Thoracic aorta (tissue), 2 donors: ENCODE measurements around the gene GNAL. TPM values are rescaled to one million over a fixed set of nuclear protein-coding genes. Genes with fewer than 3 reads are reported as not detected.
A peak's percentile ranks its signal among the peaks of the same experiment; 100 is the strongest.

ENCODE experiments used
- ATAC-seq: fragments of 150-250 bp; one replicate; pipeline ENCODE4 v1.8.0; 2017; ENCODE audit warnings: low read depth; ENCODE audit not compliant: insufficient number of reproducible peaks, low FRiP score
- DNase-seq: peaks from one replicate; pipeline ENCODE4 v3.0.0-alpha.2; 2020; ENCODE audit warnings: low spot score
- H3K27ac ChIP-seq, 2 donors: fragments of 200-600 bp; sonication (generic); 1 replicate in 1 of 2; 2 replicates in 1 of 2; pipeline ENCODE4 v1.5.1; 2016; ENCODE audit warnings: mild to moderate bottlenecking in 2 of 2, moderate library complexity in 2 of 2
- H3K27me3 ChIP-seq: fragments of 200-600 bp; sonication (generic); replicated peaks from 2 replicates; pipeline ENCODE4 v1.6.0; 2016; ENCODE audit warnings: mild to moderate bottlenecking; ENCODE audit not compliant: insufficient read depth
- H3K36me3 ChIP-seq: fragments of 200-600 bp; sonication (generic); one replicate; pipeline ENCODE4 v1.5.1; 2016
- H3K4me1 ChIP-seq, 2 donors: fragments of 200-600 bp; sonication (generic); 1 replicate in 1 of 2; 2 replicates in 1 of 2; pipeline versions ENCODE4 v1.5.1 to v1.6.0; 2016; ENCODE audit warnings: low read depth in 2 of 2, mild to moderate bottlenecking in 1 of 2; ENCODE audit not compliant: control insufficient read depth in 1 of 2
- H3K4me3 ChIP-seq: fragments of 200-600 bp; sonication (generic); 2 replicates; pipeline ENCODE4 v1.5.1; 2016; ENCODE audit warnings: mild to moderate bottlenecking
- H3K9me3 ChIP-seq: fragments of 200-600 bp; sonication (generic); 2 replicates; pipeline ENCODE4 v1.5.1; 2016
- total RNA-seq, 2 donors: library from RNA; depleted of rRNA; stranded (reverse); fragments of >200 nt; gene quantifications; one replicate each; pipeline versions ENCODE4 v1.1.0 to v1.2.3, GENCODE V29; 2016
- TF ChIP-seq, protein P1 (sequence below): fragments of 200-600 bp; sonication (generic); IDR thresholded peaks from one replicate; pipeline ENCODE4 v1.5.1; 2019; ENCODE audit warnings: antibody characterized with exemption

The GNAL gene
- total RNA-seq, 2 donors from 2014 or later, result 4.2 to 20.4 TPM

GRCh38 chr18:11729556-11729955 is 40.5 kb downstream of the GNAL start:
- ATAC-seq, result no peak
- TF ChIP-seq, protein P1, sequence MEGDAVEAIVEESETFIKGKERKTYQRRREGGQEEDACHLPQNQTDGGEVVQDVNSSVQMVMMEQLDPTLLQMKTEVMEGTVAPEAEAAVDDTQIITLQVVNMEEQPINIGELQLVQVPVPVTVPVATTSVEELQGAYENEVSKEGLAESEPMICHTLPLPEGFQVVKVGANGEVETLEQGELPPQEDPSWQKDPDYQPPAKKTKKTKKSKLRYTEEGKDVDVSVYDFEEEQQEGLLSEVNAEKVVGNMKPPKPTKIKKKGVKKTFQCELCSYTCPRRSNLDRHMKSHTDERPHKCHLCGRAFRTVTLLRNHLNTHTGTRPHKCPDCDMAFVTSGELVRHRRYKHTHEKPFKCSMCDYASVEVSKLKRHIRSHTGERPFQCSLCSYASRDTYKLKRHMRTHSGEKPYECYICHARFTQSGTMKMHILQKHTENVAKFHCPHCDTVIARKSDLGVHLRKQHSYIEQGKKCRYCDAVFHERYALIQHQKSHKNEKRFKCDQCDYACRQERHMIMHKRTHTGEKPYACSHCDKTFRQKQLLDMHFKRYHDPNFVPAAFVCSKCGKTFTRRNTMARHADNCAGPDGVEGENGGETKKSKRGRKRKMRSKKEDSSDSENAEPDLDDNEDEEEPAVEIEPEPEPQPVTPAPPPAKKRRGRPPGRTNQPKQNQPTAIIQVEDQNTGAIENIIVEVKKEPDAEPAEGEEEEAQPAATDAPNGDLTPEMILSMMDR, result no peak
- Histone ChIP-seq H3K27me3 (no peaks in the 10 kb centered on the region), H3K36me3 (no peaks in the 10 kb centered on the region), H3K4me1 (no peaks in the 10 kb centered on the region), H3K4me3 (no peak overlapping the region), H3K9me3 (no peaks in the 10 kb centered on the region), H3K27ac (no peak overlapping the region)
- no peak for DNase-seq

DNA sequence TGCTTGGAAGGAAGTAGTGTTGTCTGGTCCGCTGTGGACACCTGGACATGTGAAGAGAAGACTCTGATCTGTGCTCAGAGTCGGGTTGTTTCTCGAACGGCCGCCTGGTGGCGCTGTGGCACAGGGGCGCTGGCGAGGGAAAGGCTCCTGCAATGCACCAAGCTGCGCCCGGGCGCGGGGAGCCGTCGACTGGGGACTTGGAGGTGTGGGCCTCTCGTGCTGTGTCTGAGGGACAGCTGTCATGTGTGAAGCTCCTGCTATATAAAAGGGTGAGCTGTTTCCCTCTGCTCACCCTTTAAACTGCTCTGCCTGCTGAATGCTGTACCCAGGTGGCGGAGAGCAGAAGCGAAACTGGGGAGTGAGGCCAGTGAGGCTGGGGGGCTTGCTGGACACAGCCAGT is 44.0 kb downstream of the GNAL start:
- no peak overlapping the region for H3K27ac ChIP-seq
- H3K4me1 ChIP-seq, result no peaks in the 10 kb centered on the region
- DNase-seq (no peak), ATAC-seq (peak; percentile 79)
- peak overlapping the region; percentile 64 for H3K4me3 ChIP-seq
- H3K9me3 ChIP-seq, result no peaks in the 10 kb centered on the region
- no peaks in the 10 kb centered on the region for H3K27me3 ChIP-seq
- TF ChIP-seq, protein P1, result peak; percentile 78
- no peaks in the 10 kb centered on the region for H3K36me3 ChIP-seq

- Histone ChIP-seq H3K4me1 (no peaks in the 10 kb centered on the region), H3K27ac (no peak overlapping the region), H3K27me3 (no peaks in the 10 kb centered on the region), H3K36me3 (no peaks in the 10 kb centered on the region), H3K4me3 (no peak overlapping the region), H3K9me3 (no peaks in the 10 kb centered on the region)
- no peak for DNase-seq
- ATAC-seq, result no peak
- TF ChIP-seq, protein P1, result no peak
Observed at GRCh38 chr18:11736656-11737055, 47.6 kb downstream of the GNAL start.

DNA sequence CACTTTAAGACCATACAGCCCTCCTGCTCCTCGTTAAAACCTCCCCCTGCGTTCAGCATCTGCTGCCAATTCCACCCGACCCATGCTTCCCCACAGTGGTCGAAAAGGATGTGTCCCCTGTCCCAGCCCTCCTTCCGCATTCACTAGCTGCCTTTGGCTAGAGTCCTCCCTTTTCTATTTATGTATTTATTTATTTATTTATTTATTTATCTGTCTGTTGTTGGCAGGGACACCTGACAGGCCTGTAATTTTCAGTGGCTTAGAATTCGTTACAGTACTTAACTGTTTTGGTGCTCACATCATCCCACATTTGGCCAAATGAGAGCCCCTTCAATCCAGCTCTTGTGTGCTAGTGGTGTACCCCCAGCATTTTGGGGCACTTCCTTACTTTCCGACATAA is 50.8 kb downstream of the GNAL start:
- ATAC-seq, result no peak

DNA sequence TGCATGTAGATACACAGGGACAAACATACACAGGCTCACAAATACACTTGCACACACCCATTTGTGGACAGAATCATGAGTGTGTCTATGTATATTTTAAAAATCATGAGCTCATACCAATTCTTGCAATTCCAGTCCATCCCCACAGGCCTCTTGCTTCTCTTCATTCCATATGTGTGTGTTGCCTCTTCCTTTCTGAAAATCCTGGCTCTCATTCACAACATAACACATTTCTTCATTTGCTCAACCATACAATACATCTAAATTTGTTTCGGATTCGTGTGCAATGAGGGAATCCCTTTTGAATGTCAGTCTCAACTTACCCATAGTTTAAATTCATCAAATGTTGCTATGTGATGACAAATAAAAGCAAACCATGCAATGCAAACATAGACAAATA is 51.4 kb downstream of the GNAL start:
- TF ChIP-seq, protein P1, result no peak
- H3K36me3 ChIP-seq, result no peaks in the 10 kb centered on the region
- DNase-seq (no peak), ATAC-seq (no peak)
- no peaks in the 10 kb centered on the region for H3K4me1 ChIP-seq
- H3K9me3 ChIP-seq, result no peaks in the 10 kb centered on the region
- no peak overlapping the region for H3K4me3 ChIP-seq
- H3K27me3 ChIP-seq, result no peaks in the 10 kb centered on the region
- no peak overlapping the region for H3K27ac ChIP-seq

More for the DNA sequence above, 50.8 kb downstream of the GNAL start:
- no peak overlapping the region for H3K4me3 ChIP-seq
- H3K27ac ChIP-seq, result no peak overlapping the region
- no peaks in the 10 kb centered on the region for H3K9me3 ChIP-seq
- no peak for DNase-seq
- TF ChIP-seq, protein P1, result no peak
- H3K4me1 ChIP-seq, result no peaks in the 10 kb centered on the region
- H3K36me3 ChIP-seq, result no peaks in the 10 kb centered on the region
- no peaks in the 10 kb centered on the region for H3K27me3 ChIP-seq
